CD4-positive, alpha-beta memory T cell (primary cell): ENCODE measurements around the gene CAAP1. TPM values are rescaled to one million over a fixed set of nuclear protein-coding genes. Genes with fewer than 3 reads are reported as not detected.

Source experiments
- CTCF ChIA-PET: fragments of 350-600 bp; sonication (Branson Sonifier 250); formaldehyde crosslinking; loops from one replicate; lab custom pipeline; 2021; ENCODE audit warnings: inconsistent platforms; ENCODE audit not compliant: partially characterized antibody; lab: Charles Lee
- POLR2A ChIA-PET: fragments of 350-600 bp; sonication (Branson Sonifier 250); formaldehyde crosslinking; loops from one replicate; lab custom pipeline; 2021; ENCODE audit not compliant: partially characterized antibody; lab: Charles Lee
- DNase-seq, 5 donors: peaks; one replicate each; pipeline versions ENCODE4 v3.0.0 to v3.0.0-alpha.2; 2020 to 2022; ENCODE audit warnings: mixed read lengths in 1 of 5
- H3K27ac ChIP-seq: one replicate; pipeline ENCODE4 v1.7.0; 2013; ENCODE audit warnings: low read depth, low read length
- H3K27me3 ChIP-seq: 2 replicates; pipeline ENCODE4 v1.7.0; 2013; ENCODE audit warnings: mild to moderate bottlenecking, low read length, moderate library complexity; ENCODE audit not compliant: insufficient read depth
- H3K36me3 ChIP-seq: 2 replicates; pipeline ENCODE4 v1.7.0; 2013; ENCODE audit warnings: mild to moderate bottlenecking, low read length, moderate library complexity; ENCODE audit not compliant: insufficient read depth
- H3K4me1 ChIP-seq: 2 replicates; pipeline ENCODE4 v1.7.0; 2013; ENCODE audit warnings: mild to moderate bottlenecking, low read length, moderate library complexity; ENCODE audit not compliant: insufficient read depth
- H3K4me3 ChIP-seq, 2 donors: one replicate each; pipeline ENCODE4 v1.7.0; 2013; ENCODE audit warnings: low read length in 2 of 2, mild to moderate bottlenecking in 1 of 2
- H3K9me3 ChIP-seq, 2 donors: one replicate each; pipeline ENCODE4 v1.7.0; 2013; ENCODE audit warnings: low read length in 2 of 2, control low read depth in 1 of 2; ENCODE audit not compliant: control insufficient read depth in 1 of 2
- H3K27ac Mint-ChIP-seq, 7 donors: one replicate each; pipeline ENCODE4 v1.8.0; 2020 to 2021; ENCODE audit warnings: mixed read lengths in 7 of 7, mild to moderate bottlenecking in 6 of 7, inconsistent platforms in 3 of 7, moderate library complexity in 3 of 7
- H3K27me3 Mint-ChIP-seq, 2 donors: one replicate each; pipeline ENCODE4 v1.8.0; 2020 to 2021; ENCODE audit warnings: mixed read lengths in 2 of 2
- H3K36me3 Mint-ChIP-seq, 2 donors: one replicate each; pipeline ENCODE4 v1.8.0; 2020 to 2021; ENCODE audit warnings: mixed read lengths in 2 of 2, inconsistent platforms in 1 of 2, mild to moderate bottlenecking in 1 of 2
- H3K4me1 Mint-ChIP-seq, 4 donors: one replicate each; pipeline ENCODE4 v1.8.0; 2020 to 2021; ENCODE audit warnings: mixed read lengths in 4 of 4, mild to moderate bottlenecking in 1 of 4
- H3K4me3 Mint-ChIP-seq, 8 donors: one replicate each; pipeline ENCODE4 v1.8.0; 2020 to 2021; ENCODE audit warnings: mixed read lengths in 8 of 8, mild to moderate bottlenecking in 7 of 8, moderate library complexity in 6 of 8, inconsistent platforms in 3 of 8
- H3K9me3 Mint-ChIP-seq, 8 donors: one replicate each; pipeline ENCODE4 v1.8.0; 2020 to 2021; ENCODE audit warnings: mixed read lengths in 8 of 8, mild to moderate bottlenecking in 5 of 8, inconsistent platforms in 3 of 8, moderate library complexity in 1 of 8
- intact Hi-C: fragments of 100-400 bp; cut with micrococcal nuclease; formaldehyde crosslinking; loops from one replicate; pipeline ENCODE4 v1.15.1; 2023
- polyA plus RNA-seq, 2 donors: library from polyadenylated mRNA; unstranded; fragments of 300-500 nt; fragmentation: Illumina TruSeq; gene quantifications; one replicate each; pipeline ENCODE4 v1.2.3, GENCODE V29; 2021
- total RNA-seq, 2 experiments: library from RNA; stranded (reverse); gene quantifications; one replicate each; pipeline ENCODE4 v1.2.3, GENCODE V29; 2021

CAAP1 gene
- total RNA-seq (10 to 100 TPM; 20.0 to 21.5 TPM), polyA plus RNA-seq (10 to 100 TPM; 18.6 to 25.3 TPM)

GRCh38 chr9:26892251-26893029 is at the start of gene CAAP1:
Gene CAAP1, minus strand, starts transcription at chr9:26892802. Its CDS starts 87 bp downstream, at chr9:26892715.
- ChIA-PET POLR2A (interaction anchor here (1.2 to 4.1 kb wide), 5 partner anchors 11 to 63 kb away, joined by 3 to 41 read pairs (median 4); partner anchors contain the start of genes IFT74 and PLAA), CTCF (interaction anchor here (1.0 to 2.7 kb wide), 5 partner anchors 10 to 82 kb away, joined by 3 to 14 read pairs (median 5); partner anchors contain the start of gene PLAA)
- H3K27me3 ChIP-seq = no peaks in the 10 kb centered on the region
- H3K36me3 ChIP-seq = no peaks in the 10 kb centered on the region
- Mint-ChIP-seq H3K27ac (peak within 1 kb of the TSS; percentile 91 to 100 (median 100)), H3K9me3 (peaks cover 0 to 6% (median 4%) of the 10 kb centered on the region in 8 donors), H3K36me3 (peaks cover 3 to 14% of the 10 kb centered on the region in 2 donors), H3K4me1 (peaks cover 24 to 57% (median 41%) of the 10 kb centered on the region in 4 donors), H3K4me3 (peak within 1 kb of the TSS; percentile 97 to 100 (median 100)), H3K27me3 (no peaks in the 10 kb centered on the region)
- DNase-seq = peak; percentile 88 to 94 (median 89)
- H3K9me3 ChIP-seq = no peaks in the 10 kb centered on the region
- peak within 1 kb of the TSS; percentile 78 to 93 for H3K4me3 ChIP-seq
- peaks cover 34% of the 10 kb centered on the region for H3K4me1 ChIP-seq
- H3K27ac ChIP-seq = peak within 1 kb of the TSS; percentile 91
- intact Hi-C loops = loop anchor here (1.0 kb wide), 3 partner anchors 55 to 681 kb away; partner anchors contain the start of genes C9orf72, IFT74 and PLAA

- Mint-ChIP-seq H3K27ac (peak overlapping the region in 6 of 7 donors; percentile 3 to 73 (median 34)), H3K4me1 (peaks cover 59 to 86% (median 75%) of the 10 kb centered on the region in 4 donors), H3K36me3 (peaks cover 13 to 30% of the 10 kb centered on the region in 2 donors), H3K4me3 (peak overlapping the region in 6 of 8 donors; percentile 3 to 54 (median 52)), H3K27me3 (no peaks in the 10 kb centered on the region), H3K9me3 (peaks cover 0 to 11% (median 6%) of the 10 kb centered on the region in 8 donors)
- DNase-seq = no peak
- H3K4me3 ChIP-seq = no peak overlapping the region
- H3K27me3 ChIP-seq = no peaks in the 10 kb centered on the region
- H3K27ac ChIP-seq = no peak overlapping the region
- CTCF ChIA-PET = interaction anchor here (0.6 kb wide), 1 partner anchor 30 kb away, joined by 4 read pairs; no protein-coding TSS in a partner anchor
- intact Hi-C loops = no loop called here
- POLR2A ChIA-PET = no interaction called here
- H3K9me3 ChIP-seq = peaks cover 0 to 6% of the 10 kb centered on the region in 2 donors
- H3K4me1 ChIP-seq = peaks cover 75% of the 10 kb centered on the region
- H3K36me3 ChIP-seq = no peaks in the 10 kb centered on the region
Measured at GRCh38 chr9:26940779-26941178, 48.2 kb upstream of the CAAP1 start.

GRCh38 chr9:26939955-26940711 is 47.5 kb upstream of the CAAP1 start:
- intact Hi-C loops = no loop called here

GRCh38 chr9:26937816-26938371 is 45.3 kb upstream of the CAAP1 start:
- intact Hi-C loops = no loop called here

More at GRCh38 chr9:26939955-26940711, 47.5 kb upstream of the CAAP1 start:
- no peak for DNase-seq
- Histone ChIP-seq H3K36me3 (no peaks in the 10 kb centered on the region), H3K4me3 (no peak overlapping the region), H3K9me3 (peaks cover 0 to 6% of the 10 kb centered on the region in 2 donors), H3K27me3 (no peaks in the 10 kb centered on the region), H3K4me1 (peaks cover 68% of the 10 kb centered on the region), H3K27ac (no peak overlapping the region)
- Mint-ChIP-seq H3K9me3 (peaks cover 0 to 11% (median 6%) of the 10 kb centered on the region in 8 donors), H3K27me3 (no peaks in the 10 kb centered on the region), H3K36me3 (peaks cover 13 to 31% of the 10 kb centered on the region in 2 donors), H3K4me1 (peaks cover 58 to 84% (median 71%) of the 10 kb centered on the region in 4 donors), H3K4me3 (peak overlapping the region in 7 of 8 donors; percentile 3 to 54 (median 51)), H3K27ac (peak overlapping the region in 6 of 7 donors; percentile 1 to 73 (median 32))
- POLR2A ChIA-PET = no interaction called here
- CTCF ChIA-PET = no interaction called here

GRCh38 chr9:26935847-26936246 is 43.2 kb upstream of the CAAP1 start:
- Histone ChIP-seq H3K9me3 (peaks cover 0 to 6% of the 10 kb centered on the region in 2 donors), H3K27me3 (no peaks in the 10 kb centered on the region), H3K4me3 (no peak overlapping the region), H3K4me1 (peaks cover 31% of the 10 kb centered on the region), H3K27ac (no peak overlapping the region), H3K36me3 (no peaks in the 10 kb centered on the region)
- POLR2A ChIA-PET = interaction anchor here (0.5 to 1.5 kb wide), 3 partner anchors 11 to 39 kb away, joined by 3 to 5 read pairs (median 3); partner anchors contain the start of gene IFT74
- Mint-ChIP-seq H3K27ac (peak overlapping the region in 3 of 7 donors; percentile 15 to 65 (median 32)), H3K9me3 (peaks cover 0 to 11% (median 6%) of the 10 kb centered on the region in 8 donors), H3K27me3 (no peaks in the 10 kb centered on the region), H3K4me1 (peaks cover 31 to 48% (median 39%) of the 10 kb centered on the region in 4 donors), H3K4me3 (peak overlapping the region in 1 of 8 donors; percentile 44), H3K36me3 (peaks cover 28 to 30% of the 10 kb centered on the region in 2 donors)
- no peak for DNase-seq
- intact Hi-C loops = no loop called here
- CTCF ChIA-PET = no interaction called here

More at GRCh38 chr9:26937816-26938371, 45.3 kb upstream of the CAAP1 start:
- ChIA-PET POLR2A (interaction anchor here (1.2 kb wide), 1 partner anchor 9 kb away, joined by 4 read pairs; the partner anchor contains the start of gene PLAA), CTCF (no interaction called here)
- Histone ChIP-seq H3K27ac (no peak overlapping the region), H3K4me1 (peaks cover 46% of the 10 kb centered on the region), H3K9me3 (peaks cover 0 to 6% of the 10 kb centered on the region in 2 donors), H3K4me3 (no peak overlapping the region), H3K36me3 (no peaks in the 10 kb centered on the region), H3K27me3 (no peaks in the 10 kb centered on the region)
- H3K27ac Mint-ChIP-seq = peak overlapping the region in 1 of 7 donors; percentile 24
- peaks cover 41 to 69% (median 52%) of the 10 kb centered on the region in 4 donors for H3K4me1 Mint-ChIP-seq
- no peaks in the 10 kb centered on the region for H3K27me3 Mint-ChIP-seq
- peaks cover 0 to 11% (median 6%) of the 10 kb centered on the region in 8 donors for H3K9me3 Mint-ChIP-seq
- DNase-seq = no peak
- peak overlapping the region in 2 of 8 donors; percentile 9 to 13 for H3K4me3 Mint-ChIP-seq
- peaks cover 20 to 26% of the 10 kb centered on the region in 2 donors for H3K36me3 Mint-ChIP-seq

- CTCF ChIA-PET = interaction anchor here (1.2 kb wide), 1 partner anchor 32 kb away, joined by 3 read pairs; no protein-coding TSS in a partner anchor
- Mint-ChIP-seq H3K36me3 (peaks cover 37 to 54% of the 10 kb centered on the region in 2 donors), H3K4me1 (peaks cover 0 to 3% (median 2%) of the 10 kb centered on the region in 4 donors), H3K9me3 (no peaks in the 10 kb centered on the region), H3K27ac (no peak overlapping the region), H3K27me3 (no peaks in the 10 kb centered on the region), H3K4me3 (no peak overlapping the region)
- peaks cover 26% of the 10 kb centered on the region for H3K36me3 ChIP-seq
- POLR2A ChIA-PET = interaction anchor here (0.9 kb wide), 1 partner anchor 18 kb away, joined by 3 read pairs; the partner anchor contains the start of gene PLAA
- intact Hi-C loops = no loop called here
- H3K9me3 ChIP-seq = no peaks in the 10 kb centered on the region
- H3K4me3 ChIP-seq = no peak overlapping the region
- no peak for DNase-seq
- no peaks in the 10 kb centered on the region for H3K4me1 ChIP-seq
- H3K27me3 ChIP-seq = no peaks in the 10 kb centered on the region
- no peak overlapping the region for H3K27ac ChIP-seq
Measured at GRCh38 chr9:26928902-26929495, 36.4 kb upstream of the CAAP1 start.
